ENCODE data around the gene SYNRG.
"Not testable (repeated sequence)": the region's sequence is repeated elsewhere in the genome, so short reads cannot be mapped to it uniquely, and the experiment has no call there.

GRCh38 chr17:37610041-37610420 is 813 bp upstream of the SYNRG start:
- TF ChIP-seq POLR2A (IDR thresholded peaks at IDR 0.05; ENCODE audit: low read length); USF2 (IDR thresholded peaks at IDR 0.05): not testable (repeated sequence)

All from A549 (cell line).